HCT116 (cell line): ENCODE results near the gene GPHN. TPM values are rescaled to one million over a fixed set of nuclear protein-coding genes. Genes with fewer than 3 reads are reported as not detected.

Experiments used
- ATAC-seq: fragments of 200-7000 bp; cut with Tn5 transposase; 2 replicates; pipeline ENCODE4 v1.9.1; 2020; ENCODE audit warnings: mild to moderate bottlenecking, moderate library complexity
- BruUV-seq: library from RNA; stranded (reverse); fragments of 400-500 nt; replicated peaks from 2 replicates; lab custom pipeline; 2021; lab: Mats Ljungman, UMichigan
- CTCF ChIA-PET: fragments of 300-600 bp; sonication (Branson Sonifier 250); formaldehyde crosslinking; loops from one replicate; lab custom pipeline; 2021; ENCODE audit warnings: antibody characterized with exemption; lab: Charles Lee
- POLR2A ChIA-PET: fragments of 300-600, 350-600 bp; sonication (Branson Sonifier 250); formaldehyde crosslinking; loops from one replicate; lab custom pipeline; 2021; ENCODE audit warnings: antibody characterized with exemption; lab: Charles Lee
- RAD21 ChIA-PET, 2 experiments: fragments of 300-600 bp; sonication (Branson Sonifier 250); formaldehyde crosslinking; loops; one replicate each; lab custom pipeline; 2023; ENCODE audit warnings: low total read pairs in 2 of 2; ENCODE audit not compliant: uncharacterized antibody in 2 of 2, unreplicated experiment in 2 of 2, low non-redundant PET in 1 of 2; lab: Charles Lee
- DNase-seq: peaks from one replicate; pipeline ENCODE4 v3.0.0-alpha.2; 2010; ENCODE audit warnings: low read depth, low spot score
- H2AFZ ChIP-seq: fragments of 200-600 bp; shearing (Covaris generic), sonication (generic); 2 replicates; pipeline ENCODE4 v1.6.1; 2017; ENCODE audit warnings: low read depth, mixed run types, mixed read lengths, antibody characterized with exemption, low read length; ENCODE audit not compliant: poor library complexity, severe bottlenecking
- H3K27ac ChIP-seq: 2 replicates; pipeline ENCODE4 v1.5.1; 2012; ENCODE audit warnings: low read depth, low read length
- H3K27me3 ChIP-seq: fragments of 200-600 bp; sonication (generic); 2 replicates; pipeline ENCODE4 v1.6.1; 2016; ENCODE audit warnings: mixed run types, low read length, mixed read lengths; ENCODE audit not compliant: insufficient read depth
- H3K36me3 ChIP-seq, 2 experiments: fragments of 200-500 bp in 1 of 2; fragments of 200-600 bp in 1 of 2; sonication (Bioruptor generic) in 1 of 2; sonication (generic) in 1 of 2; 2 replicates each; pipeline versions ENCODE4 v1.5.1 to v1.6.1; 2014 to 2016; ENCODE audit warnings: low read length in 2 of 2, inconsistent platforms in 1 of 2, mixed read lengths in 1 of 2, mixed run types in 1 of 2; ENCODE audit not compliant: insufficient read depth in 2 of 2, control insufficient read depth in 1 of 2
- H3K4me1 ChIP-seq, 2 experiments: fragments of 200-600 bp in 1 of 2; sonication (generic) in 1 of 2; 2 replicates each; pipeline versions ENCODE4 v1.5.1 to v1.6.1; 2012 to 2017; ENCODE audit warnings: low read length in 2 of 2, inconsistent platforms in 1 of 2, mild to moderate bottlenecking in 1 of 2, mixed read lengths in 1 of 2, mixed run types in 1 of 2, moderate library complexity in 1 of 2; ENCODE audit not compliant: insufficient read depth in 2 of 2, control insufficient read depth in 1 of 2
- H3K4me2 ChIP-seq: fragments of 200-600 bp; sonication (generic); 2 replicates; pipeline ENCODE4 v1.6.1; 2017; ENCODE audit warnings: mixed run types, low read length, mixed read lengths
- H3K4me3 ChIP-seq, 2 experiments: fragments of 200-600 bp in 1 of 2; sonication (generic) in 1 of 2; replicated peaks in 1 of 2; 2 replicates each; pipeline ENCODE4 v1.5.1; 2011 to 2016; ENCODE audit warnings: low read length in 2 of 2, control low read depth in 1 of 2, low read depth in 1 of 2, mild to moderate bottlenecking in 1 of 2, mixed read lengths in 1 of 2, mixed run types in 1 of 2
- H3K79me2 ChIP-seq: fragments of 200-600 bp; sonication (generic); 2 replicates; pipeline ENCODE4 v1.6.1; 2017; ENCODE audit warnings: mild to moderate bottlenecking, mixed run types, low read length, moderate library complexity, mixed read lengths; ENCODE audit not compliant: insufficient read depth
- H3K9ac ChIP-seq: fragments of 200-600 bp; sonication (generic); 2 replicates; pipeline ENCODE4 v1.6.1; 2016; ENCODE audit warnings: low read length, mixed read lengths
- H3K9me2 ChIP-seq: fragments of 200-600 bp; sonication (generic), shearing (Covaris generic); 2 replicates; pipeline ENCODE4 v1.6.1; 2017; ENCODE audit warnings: mixed run types, mild to moderate bottlenecking, moderate library complexity; ENCODE audit not compliant: insufficient read depth
- H3K9me3 ChIP-seq, 2 experiments: fragments of 200-500 bp in 1 of 2; fragments of 200-600 bp in 1 of 2; sonication (Bioruptor generic) in 1 of 2; sonication (generic) in 1 of 2; 2 replicates each; pipeline ENCODE4 v1.6.1; 2014 to 2017; ENCODE audit warnings: low read length in 2 of 2, mixed read lengths in 2 of 2, inconsistent platforms in 1 of 2, low read depth in 1 of 2, mild to moderate bottlenecking in 1 of 2, mixed run types in 1 of 2, moderate library complexity in 1 of 2; ENCODE audit not compliant: control insufficient read depth in 1 of 2, insufficient read depth in 1 of 2
- H4K20me1 ChIP-seq: fragments of 200-600 bp; sonication (generic), shearing (Covaris generic); 2 replicates; pipeline ENCODE4 v1.6.1; 2017; ENCODE audit warnings: mixed run types, mild to moderate bottlenecking, moderate library complexity; ENCODE audit not compliant: insufficient read depth
- EGR1 ChIP-seq: IDR thresholded peaks from 2 replicates; pipeline ENCODE4 v1.6.1; 2012; ENCODE audit warnings: low read depth
- ELF1 ChIP-seq: IDR thresholded peaks from 2 replicates; pipeline ENCODE4 v1.6.1; 2012; ENCODE audit warnings: low read depth, borderline replicate concordance
- EZH2phosphoT487 ChIP-seq: fragments of 200-600 bp; IDR thresholded peaks from 2 replicates; pipeline ENCODE4 v1.6.1; 2018; ENCODE audit warnings: antibody characterized with exemption, borderline replicate concordance
- FOSL1 ChIP-seq: IDR thresholded peaks from 2 replicates; pipeline ENCODE4 v1.6.1; 2012; ENCODE audit warnings: low read depth
- POLR2AphosphoS5 ChIP-seq: IDR thresholded peaks from 2 replicates; pipeline ENCODE4 v1.6.1; 2011; ENCODE audit warnings: mild to moderate bottlenecking, low read depth, low read length, moderate library complexity
- RAD21 ChIP-seq: IDR thresholded peaks from 2 replicates; pipeline ENCODE4 v1.6.1; 2012; ENCODE audit warnings: low read depth, mild to moderate bottlenecking
- TCF7L2 ChIP-seq: IDR thresholded peaks from 2 replicates; pipeline ENCODE4 v1.7.0; 2011; ENCODE audit warnings: borderline replicate concordance, inconsistent platforms; ENCODE audit not compliant: insufficient read depth, insufficient read length; ENCODE audit errors: extremely low read depth
- ZFX ChIP-seq: fragments of 450-650 bp; IDR thresholded peaks from 2 replicates; pipeline ENCODE4 v1.6.1; 2017
- intact Hi-C: fragments of 100-400 bp; cut with micrococcal nuclease; formaldehyde crosslinking; loops from 2 replicates; pipeline ENCODE4 v1.10.0; 2022
- total RNA-seq: library from RNA; stranded (reverse); gene quantifications from one replicate; pipeline ENCODE4 v1.2.1, GENCODE V29; 2021; ENCODE audit not compliant: unreplicated experiment
- TF ChIP-seq, protein P1 (sequence below): IDR thresholded peaks from 2 replicates; pipeline ENCODE4 v1.6.1; 2012
- TF ChIP-seq, protein P2 (sequence below): IDR thresholded peaks from 2 replicates; pipeline ENCODE4 v1.6.1; 2012

Gene GPHN
- total RNA-seq, 1 experiment from 2014 or later: 43.8 TPM

DNA sequence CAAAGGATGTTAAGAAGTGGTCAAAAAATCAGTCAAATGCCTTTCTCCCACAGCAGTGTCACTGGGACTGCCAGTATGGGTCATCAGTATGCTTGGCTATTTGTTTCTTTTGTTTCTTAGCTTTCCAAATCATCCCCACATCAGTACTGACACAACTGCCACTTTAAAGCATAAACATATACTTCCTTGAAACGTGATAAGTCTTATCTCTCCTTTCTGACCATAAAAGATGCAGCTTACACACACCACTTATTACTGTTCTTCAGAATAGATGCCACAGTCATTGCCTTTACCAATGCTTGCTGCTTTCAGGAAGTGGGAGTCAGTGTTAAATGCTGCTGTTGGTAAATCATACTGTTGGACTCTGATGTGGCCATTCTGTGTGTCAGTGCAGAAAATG is 662.7 kb downstream of the GPHN start:
- H3K9me3 ChIP-seq: no peaks in the 10 kb centered on the region
- ChIA-PET RAD21 (no interaction called here), POLR2A (no interaction called here), CTCF (no interaction called here)
- peaks cover 4 to 12% of the 10 kb centered on the region in 2 experiments; a peak in 2 of 4 replicates for H3K4me1 ChIP-seq
- no TSS peak for BruUV-seq
- no peak overlapping the region for H3K4me2 ChIP-seq
- no peak overlapping the region for H2AFZ ChIP-seq
- TF ChIP-seq FOSL1: no peak
- no peak for TF ChIP-seq RAD21
- TF ChIP-seq TCF7L2: no peak
- TF ChIP-seq ZFX: no peak
- TF ChIP-seq, protein P1, sequence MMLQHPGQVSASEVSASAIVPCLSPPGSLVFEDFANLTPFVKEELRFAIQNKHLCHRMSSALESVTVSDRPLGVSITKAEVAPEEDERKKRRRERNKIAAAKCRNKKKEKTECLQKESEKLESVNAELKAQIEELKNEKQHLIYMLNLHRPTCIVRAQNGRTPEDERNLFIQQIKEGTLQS: no peak
- H3K27ac ChIP-seq: no peak overlapping the region
- no peaks in the 10 kb centered on the region for H3K79me2 ChIP-seq
- no peaks in the 10 kb centered on the region for H4K20me1 ChIP-seq
- DNase-seq (no peak), ATAC-seq (no peak)
- H3K9me2 ChIP-seq: no peaks in the 10 kb centered on the region
- H3K9ac ChIP-seq: no peak overlapping the region
- H3K4me3 ChIP-seq: no peak overlapping the region
- no peaks in the 10 kb centered on the region for H3K27me3 ChIP-seq
- intact Hi-C loops: no loop called here
- H3K36me3 ChIP-seq: no peaks in the 10 kb centered on the region

DNA sequence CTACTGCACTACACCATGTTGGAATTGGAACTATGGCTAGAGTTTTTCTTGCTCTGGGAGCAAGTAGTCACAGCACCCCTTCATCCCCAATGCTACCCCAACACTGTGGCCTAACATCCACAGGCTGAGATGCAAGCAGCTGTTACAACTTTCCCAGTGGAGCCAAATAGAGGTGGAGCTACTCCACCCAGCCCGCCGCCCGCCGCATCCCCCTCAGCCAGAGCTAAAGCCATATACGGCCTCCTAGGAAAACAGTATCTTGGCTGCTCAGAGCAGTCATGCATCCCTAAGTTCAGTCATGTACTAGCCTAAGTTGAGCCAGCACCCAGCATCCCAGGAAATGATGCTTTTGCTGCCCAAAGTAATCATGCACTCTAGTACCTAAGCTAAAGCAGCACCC is 664.1 kb downstream of the GPHN start:
- Histone ChIP-seq H3K4me2 (no peak overlapping the region), H3K4me3 (no peak overlapping the region), H3K79me2 (no peaks in the 10 kb centered on the region), H3K9ac (no peak overlapping the region), H3K4me1 (peaks cover 4 to 11% of the 10 kb centered on the region in 2 experiments; a peak in 2 of 4 replicates), H3K9me3 (no peaks in the 10 kb centered on the region), H3K36me3 (no peaks in the 10 kb centered on the region), H2AFZ (no peak overlapping the region), H4K20me1 (no peaks in the 10 kb centered on the region), H3K27me3 (no peaks in the 10 kb centered on the region), H3K27ac (no peak overlapping the region), H3K9me2 (no peaks in the 10 kb centered on the region)
- ATAC-seq (no peak), DNase-seq (no peak)
- ChIA-PET RAD21 (interaction anchor here in 1 of 2 experiments (0.6 kb wide), 1 partner anchor 60 kb away, joined by 3 read pairs; no protein-coding TSS in a partner anchor), CTCF (no interaction called here), POLR2A (no interaction called here)
- intact Hi-C loops: no loop called here
- TF ChIP-seq, protein P1: no peak
- TF ChIP-seq, protein P2, sequence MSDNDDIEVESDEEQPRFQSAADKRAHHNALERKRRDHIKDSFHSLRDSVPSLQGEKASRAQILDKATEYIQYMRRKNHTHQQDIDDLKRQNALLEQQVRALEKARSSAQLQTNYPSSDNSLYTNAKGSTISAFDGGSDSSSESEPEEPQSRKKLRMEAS: no peak
- TF ChIP-seq ELF1 (no peak), FOSL1 (no peak), POLR2AphosphoS5 (no peak), EZH2phosphoT487 (no peak), ZFX (no peak), EGR1 (no peak)
- no TSS peak for BruUV-seq
